Measurements from ENCODE around the gene POPDC2.

GRCh38 chr3:119624002-119624720 lies 36.2 kb downstream of the POPDC2 start:
- TF ChIP-seq CTCF (IDR thresholded peaks at IDR 0.05 in 8 of 11, conservative IDR thresholded peaks at IDR 0.05 in 3 of 11), result no peak
- TF ChIP-seq POLR2AphosphoS5 (IDR thresholded peaks at IDR 0.05), result no peak

Measured in spleen (tissue), 7 donors.